ENCODE measurements around the gene RBM12. TPM values are rescaled to one million over a fixed set of nuclear protein-coding genes. Genes with fewer than 3 reads are reported as not detected.

Gene RBM12
- total and polyA plus RNA-seq, 2 of the 4 experiments (the other 2 are of a cell fraction), result 44.7 to 65.8 TPM

DNA sequence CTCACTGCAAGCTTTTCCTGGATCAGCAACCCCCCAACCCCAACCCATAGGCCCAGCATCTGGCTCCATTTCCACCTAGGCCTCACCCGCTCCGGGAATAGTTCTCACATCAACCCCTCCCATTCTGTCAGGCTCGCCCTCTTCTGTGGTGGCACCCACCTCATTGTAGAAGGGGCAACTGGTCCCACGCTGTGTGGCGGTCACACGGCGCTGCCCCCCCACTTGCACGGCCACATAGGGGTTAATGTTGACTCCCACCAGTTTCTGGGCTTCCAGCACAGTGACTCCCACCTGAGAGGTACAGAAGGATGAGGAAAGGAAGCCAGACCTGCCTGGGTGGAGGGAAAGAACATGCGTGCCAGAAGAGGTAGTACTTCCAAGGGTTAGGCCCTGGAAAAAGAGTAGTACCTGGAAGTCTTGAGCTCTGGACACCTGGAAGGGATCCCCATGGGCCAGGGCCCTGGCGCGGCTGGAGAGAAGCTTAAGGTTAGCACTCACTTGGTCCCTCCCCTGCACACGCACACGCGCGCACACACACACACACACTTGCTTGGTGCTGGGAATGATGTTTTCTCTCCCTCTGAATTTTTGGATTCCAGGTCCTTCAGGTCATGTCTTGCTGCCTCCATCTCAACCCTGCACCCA, 61.7 kb downstream of the RBM12 start:
- ChIA-PET POLR2A (ENCODE audit: unreplicated experiment) (no interaction called here), CTCF (no interaction called here)
- no peak overlapping the region for H4K91ac ChIP-seq (ENCODE audit: insufficient read depth, low read depth, low read length)
- no peak overlapping the region for H2AK5ac ChIP-seq (ENCODE audit: low read depth, low read length)
- no peaks in the 10 kb centered on the region for H3K9me1 ChIP-seq (ENCODE audit: insufficient read depth, low read length)
- no peak overlapping the region for H2BK15ac ChIP-seq (ENCODE audit: low read depth, low read length)
- peaks cover 41% of the 10 kb centered on the region for H3K27me3 ChIP-seq (ENCODE audit: control insufficient read depth, insufficient read depth, low read length)
- no peak overlapping the region for H2BK20ac ChIP-seq (ENCODE audit: low read depth, low read length)
- H4K20me1 ChIP-seq (ENCODE audit: insufficient read depth, low read length), result no peaks in the 10 kb centered on the region; the same call in 1 of the 2 replicates
- no peak overlapping the region for H3K56ac ChIP-seq (ENCODE audit: extremely low read depth, insufficient read depth, low read length)
- no peak overlapping the region for H3K14ac ChIP-seq (replicated peaks; ENCODE audit: low read depth, low read length)
- intact Hi-C loops (cut with micrococcal nuclease) (no loop called here), dilution Hi-C loops (cut with HindIII; ENCODE audit: low sequenced_read_pairs, unreplicated experiment) (no loop called here), in situ Hi-C loops (cut with MboI; ENCODE audit: low sequenced_read_pairs) (no loop called here)
- H3K4ac ChIP-seq (ENCODE audit: low read depth, low read length), result no peak overlapping the region
- H4K8ac ChIP-seq (ENCODE audit: low read depth in 2 of 2, low read length in 2 of 2), result no peak overlapping the region
- TF ChIP-seq MAZ (IDR thresholded peaks at IDR 0.05; ENCODE audit: borderline replicate concordance, low read depth, low read length) (no peak), POLR2A (IDR thresholded peaks at IDR 0.05; ENCODE audit: low read depth, low read length) (no peak), NFE2L2 (IDR thresholded peaks at IDR 0.05; ENCODE audit: low read depth, low read length) (no peak), RCOR1 (IDR thresholded peaks at IDR 0.05; ENCODE audit: insufficient replicate concordance, low read length) (no peak), RFX5 (IDR thresholded peaks at IDR 0.05; ENCODE audit: low read depth, low read length) (no peak)
- TF ChIP-seq, protein P1, sequence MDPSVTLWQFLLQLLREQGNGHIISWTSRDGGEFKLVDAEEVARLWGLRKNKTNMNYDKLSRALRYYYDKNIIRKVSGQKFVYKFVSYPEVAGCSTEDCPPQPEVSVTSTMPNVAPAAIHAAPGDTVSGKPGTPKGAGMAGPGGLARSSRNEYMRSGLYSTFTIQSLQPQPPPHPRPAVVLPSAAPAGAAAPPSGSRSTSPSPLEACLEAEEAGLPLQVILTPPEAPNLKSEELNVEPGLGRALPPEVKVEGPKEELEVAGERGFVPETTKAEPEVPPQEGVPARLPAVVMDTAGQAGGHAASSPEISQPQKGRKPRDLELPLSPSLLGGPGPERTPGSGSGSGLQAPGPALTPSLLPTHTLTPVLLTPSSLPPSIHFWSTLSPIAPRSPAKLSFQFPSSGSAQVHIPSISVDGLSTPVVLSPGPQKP (IDR thresholded peaks at IDR 0.05; ENCODE audit: borderline replicate concordance, low read depth, low read length), result no peak
- TF ChIP-seq, protein P2, sequence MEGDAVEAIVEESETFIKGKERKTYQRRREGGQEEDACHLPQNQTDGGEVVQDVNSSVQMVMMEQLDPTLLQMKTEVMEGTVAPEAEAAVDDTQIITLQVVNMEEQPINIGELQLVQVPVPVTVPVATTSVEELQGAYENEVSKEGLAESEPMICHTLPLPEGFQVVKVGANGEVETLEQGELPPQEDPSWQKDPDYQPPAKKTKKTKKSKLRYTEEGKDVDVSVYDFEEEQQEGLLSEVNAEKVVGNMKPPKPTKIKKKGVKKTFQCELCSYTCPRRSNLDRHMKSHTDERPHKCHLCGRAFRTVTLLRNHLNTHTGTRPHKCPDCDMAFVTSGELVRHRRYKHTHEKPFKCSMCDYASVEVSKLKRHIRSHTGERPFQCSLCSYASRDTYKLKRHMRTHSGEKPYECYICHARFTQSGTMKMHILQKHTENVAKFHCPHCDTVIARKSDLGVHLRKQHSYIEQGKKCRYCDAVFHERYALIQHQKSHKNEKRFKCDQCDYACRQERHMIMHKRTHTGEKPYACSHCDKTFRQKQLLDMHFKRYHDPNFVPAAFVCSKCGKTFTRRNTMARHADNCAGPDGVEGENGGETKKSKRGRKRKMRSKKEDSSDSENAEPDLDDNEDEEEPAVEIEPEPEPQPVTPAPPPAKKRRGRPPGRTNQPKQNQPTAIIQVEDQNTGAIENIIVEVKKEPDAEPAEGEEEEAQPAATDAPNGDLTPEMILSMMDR (conservative IDR thresholded peaks at IDR 0.05; ENCODE audit: low read depth, low read length), result no peak
- no peak overlapping the region for H3K4me3 ChIP-seq (ENCODE audit: insufficient read depth, low read depth, low read length)
- H3K9me3 ChIP-seq (ENCODE audit: control insufficient read depth, insufficient read depth, low read length), result no peaks in the 10 kb centered on the region
- H3K9ac ChIP-seq (ENCODE audit: low read depth, low read length), result no peak overlapping the region
- BruUV-seq (replicated peaks), result no TSS peak
- no peak overlapping the region for H3K18ac ChIP-seq (ENCODE audit: low read depth, low read length)
- WGBS, 2 experiments (ENCODE audit: extremely low coverage in 2 of 2, insufficient read length in 1 of 2), result 94% methylated on average over 2 of the region's 15 CpGs; no CpG with 5 or more reads in 1 of the 2 experiments
- no peak overlapping the region for H3K4me2 ChIP-seq (ENCODE audit: low read depth, low read length)
- no peak overlapping the region for H3K23ac ChIP-seq (ENCODE audit: low read depth, low read length)
- ATAC-seq (ENCODE audit: low read depth), result no peak
- H2AFZ ChIP-seq (replicated peaks; ENCODE audit: low read length, poor library complexity), result no peak overlapping the region
- no peak overlapping the region for H2AK9ac ChIP-seq (replicated peaks; ENCODE audit: low read depth, low read length, poor library complexity)
- H2BK5ac ChIP-seq (ENCODE audit: low read depth, low read length, poor library complexity, severe bottlenecking), result no peak overlapping the region
- H3K79me1 ChIP-seq (ENCODE audit: low read depth in 1 of 2, low read length in 2 of 2), result no peaks in the 10 kb centered on the region
- peaks cover 3% of the 10 kb centered on the region for H3K4me1 ChIP-seq (ENCODE audit: control insufficient read depth, insufficient read depth, low read length)
- no peak overlapping the region for H3K27ac ChIP-seq (ENCODE audit: insufficient read depth, low read length)
- no peak overlapping the region for H2BK120ac ChIP-seq (ENCODE audit: low read depth, low read length)
- no peak overlapping the region for H4K5ac ChIP-seq (ENCODE audit: low read depth, low read length)
- H3K36me3 ChIP-seq (ENCODE audit: control insufficient read depth, insufficient read depth, low read length), result no peaks in the 10 kb centered on the region
- no peak for DNase-seq

Measured in IMR-90 (cell line).